ENCODE results near the gene GNA12. TPM values are rescaled to one million over a fixed set of nuclear protein-coding genes. Genes with fewer than 3 reads are reported as not detected.
A peak's percentile ranks its signal among the peaks of the same experiment; 100 is the strongest.

The GNA12 gene
- total and polyA plus RNA-seq, 10 of the 15 experiments (the other 5 are each of a cell fraction or from before 2014, with no cell fraction given): 1.9 to 51.8 (median 12.6) TPM

GRCh38 chr7:2821161-2821841 is 22.8 kb downstream of the GNA12 start (continued):
- TF ChIP-seq CEBPZ (IDR thresholded peaks at IDR 0.05; ENCODE audit: low read depth, low read length) (no peak), PAX5 (IDR thresholded peaks at IDR 0.05; ENCODE audit: borderline replicate concordance, low read depth, low read length) (peak; percentile 41; the same call in 1 of the 2 replicates), ZNF207 (IDR thresholded peaks at IDR 0.05; ENCODE audit: borderline replicate concordance) (no peak), CHD1 (IDR thresholded peaks at IDR 0.05; ENCODE audit: low read depth, low read length) (no peak), IRF4 (IDR thresholded peaks at IDR 0.05; ENCODE audit: low read depth, low read length) (no peak), POLR2AphosphoS2 (IDR thresholded peaks at IDR 0.05; ENCODE audit: low read depth, low read length) (no peak), CHD2 (IDR thresholded peaks at IDR 0.05; ENCODE audit: borderline replicate concordance, low read depth, low read length) (no peak), ATF7 (IDR thresholded peaks at IDR 0.05; ENCODE audit: low read depth) (peak; percentile 26; the same call in 1 of the 2 replicates), KDM1A (IDR thresholded peaks at IDR 0.05; ENCODE audit: borderline replicate concordance) (no peak), ZSCAN29 (IDR thresholded peaks at IDR 0.05) (no peak), EED (IDR thresholded peaks at IDR 0.05; ENCODE audit: low read depth) (0 out of 2 replicates have a peak, but pooled peaks have one; percentile 52), EZH2 (IDR thresholded peaks at IDR 0.05; ENCODE audit: borderline replicate concordance, control insufficient read depth, low read depth, low read length) (no peak), TBL1XR1 (IDR thresholded peaks at IDR 0.05; ENCODE audit: low read depth, low read length) (0 out of 2 replicates have a peak, but pooled peaks have one; percentile 23), NR2C1 (IDR thresholded peaks at IDR 0.05) (no peak), POU2F2 (IDR thresholded peaks at IDR 0.05; ENCODE audit: borderline replicate concordance, low read depth, low read length) (0 out of 3 replicates have a peak, but pooled peaks have one; percentile 14), TCF12 (IDR thresholded peaks at IDR 0.05; ENCODE audit: low read depth, low read length) (peak; percentile 75; the same call in 1 of the 2 replicates), SUPT20H (IDR thresholded peaks at IDR 0.05; ENCODE audit: borderline replicate concordance, control insufficient read depth, low read depth, low read length) (no peak), SIN3A (IDR thresholded peaks at IDR 0.05; ENCODE audit: low read depth, low read length) (no peak)
- TF ChIP-seq, protein P1, sequence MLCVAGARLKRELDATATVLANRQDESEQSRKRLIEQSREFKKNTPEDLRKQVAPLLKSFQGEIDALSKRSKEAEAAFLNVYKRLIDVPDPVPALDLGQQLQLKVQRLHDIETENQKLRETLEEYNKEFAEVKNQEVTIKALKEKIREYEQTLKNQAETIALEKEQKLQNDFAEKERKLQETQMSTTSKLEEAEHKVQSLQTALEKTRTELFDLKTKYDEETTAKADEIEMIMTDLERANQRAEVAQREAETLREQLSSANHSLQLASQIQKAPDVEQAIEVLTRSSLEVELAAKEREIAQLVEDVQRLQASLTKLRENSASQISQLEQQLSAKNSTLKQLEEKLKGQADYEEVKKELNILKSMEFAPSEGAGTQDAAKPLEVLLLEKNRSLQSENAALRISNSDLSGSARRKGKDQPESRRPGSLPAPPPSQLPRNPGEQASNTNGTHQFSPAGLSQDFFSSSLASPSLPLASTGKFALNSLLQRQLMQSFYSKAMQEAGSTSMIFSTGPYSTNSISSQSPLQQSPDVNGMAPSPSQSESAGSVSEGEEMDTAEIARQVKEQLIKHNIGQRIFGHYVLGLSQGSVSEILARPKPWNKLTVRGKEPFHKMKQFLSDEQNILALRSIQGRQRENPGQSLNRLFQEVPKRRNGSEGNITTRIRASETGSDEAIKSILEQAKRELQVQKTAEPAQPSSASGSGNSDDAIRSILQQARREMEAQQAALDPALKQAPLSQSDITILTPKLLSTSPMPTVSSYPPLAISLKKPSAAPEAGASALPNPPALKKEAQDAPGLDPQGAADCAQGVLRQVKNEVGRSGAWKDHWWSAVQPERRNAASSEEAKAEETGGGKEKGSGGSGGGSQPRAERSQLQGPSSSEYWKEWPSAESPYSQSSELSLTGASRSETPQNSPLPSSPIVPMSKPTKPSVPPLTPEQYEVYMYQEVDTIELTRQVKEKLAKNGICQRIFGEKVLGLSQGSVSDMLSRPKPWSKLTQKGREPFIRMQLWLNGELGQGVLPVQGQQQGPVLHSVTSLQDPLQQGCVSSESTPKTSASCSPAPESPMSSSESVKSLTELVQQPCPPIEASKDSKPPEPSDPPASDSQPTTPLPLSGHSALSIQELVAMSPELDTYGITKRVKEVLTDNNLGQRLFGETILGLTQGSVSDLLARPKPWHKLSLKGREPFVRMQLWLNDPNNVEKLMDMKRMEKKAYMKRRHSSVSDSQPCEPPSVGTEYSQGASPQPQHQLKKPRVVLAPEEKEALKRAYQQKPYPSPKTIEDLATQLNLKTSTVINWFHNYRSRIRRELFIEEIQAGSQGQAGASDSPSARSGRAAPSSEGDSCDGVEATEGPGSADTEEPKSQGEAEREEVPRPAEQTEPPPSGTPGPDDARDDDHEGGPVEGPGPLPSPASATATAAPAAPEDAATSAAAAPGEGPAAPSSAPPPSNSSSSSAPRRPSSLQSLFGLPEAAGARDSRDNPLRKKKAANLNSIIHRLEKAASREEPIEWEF (IDR thresholded peaks at IDR 0.05; ENCODE audit: insufficient replicate concordance, low read depth, low read length): peak; percentile 70
- TF ChIP-seq, protein P2, sequence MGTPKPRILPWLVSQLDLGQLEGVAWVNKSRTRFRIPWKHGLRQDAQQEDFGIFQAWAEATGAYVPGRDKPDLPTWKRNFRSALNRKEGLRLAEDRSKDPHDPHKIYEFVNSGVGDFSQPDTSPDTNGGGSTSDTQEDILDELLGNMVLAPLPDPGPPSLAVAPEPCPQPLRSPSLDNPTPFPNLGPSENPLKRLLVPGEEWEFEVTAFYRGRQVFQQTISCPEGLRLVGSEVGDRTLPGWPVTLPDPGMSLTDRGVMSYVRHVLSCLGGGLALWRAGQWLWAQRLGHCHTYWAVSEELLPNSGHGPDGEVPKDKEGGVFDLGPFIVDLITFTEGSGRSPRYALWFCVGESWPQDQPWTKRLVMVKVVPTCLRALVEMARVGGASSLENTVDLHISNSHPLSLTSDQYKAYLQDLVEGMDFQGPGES (IDR thresholded peaks at IDR 0.05): no peak
